CD4-positive, alpha-beta memory T cell (primary cell): ENCODE data around the gene XPO6. TPM values are rescaled to one million over a fixed set of nuclear protein-coding genes. Genes with fewer than 3 reads are reported as not detected.
A peak's percentile ranks its signal among the peaks of the same experiment; 100 is the strongest.

ENCODE experiments used
- CTCF ChIA-PET: fragments of 350-600 bp; sonication (Branson Sonifier 250); formaldehyde crosslinking; loops from one replicate; lab custom pipeline; 2021; ENCODE audit warnings: inconsistent platforms; ENCODE audit not compliant: partially characterized antibody; lab: Charles Lee
- POLR2A ChIA-PET: fragments of 350-600 bp; sonication (Branson Sonifier 250); formaldehyde crosslinking; loops from one replicate; lab custom pipeline; 2021; ENCODE audit not compliant: partially characterized antibody; lab: Charles Lee
- DNase-seq, 5 donors: peaks; one replicate each; pipeline versions ENCODE4 v3.0.0 to v3.0.0-alpha.2; 2020 to 2022; ENCODE audit warnings: mixed read lengths in 1 of 5
- H3K27ac ChIP-seq: one replicate; pipeline ENCODE4 v1.7.0; 2013; ENCODE audit warnings: low read depth, low read length
- H3K27me3 ChIP-seq: 2 replicates; pipeline ENCODE4 v1.7.0; 2013; ENCODE audit warnings: mild to moderate bottlenecking, low read length, moderate library complexity; ENCODE audit not compliant: insufficient read depth
- H3K36me3 ChIP-seq: 2 replicates; pipeline ENCODE4 v1.7.0; 2013; ENCODE audit warnings: mild to moderate bottlenecking, low read length, moderate library complexity; ENCODE audit not compliant: insufficient read depth
- H3K4me1 ChIP-seq: 2 replicates; pipeline ENCODE4 v1.7.0; 2013; ENCODE audit warnings: mild to moderate bottlenecking, low read length, moderate library complexity; ENCODE audit not compliant: insufficient read depth
- H3K4me3 ChIP-seq, 2 donors: one replicate each; pipeline ENCODE4 v1.7.0; 2013; ENCODE audit warnings: low read length in 2 of 2, mild to moderate bottlenecking in 1 of 2
- H3K9me3 ChIP-seq, 2 donors: one replicate each; pipeline ENCODE4 v1.7.0; 2013; ENCODE audit warnings: low read length in 2 of 2, control low read depth in 1 of 2; ENCODE audit not compliant: control insufficient read depth in 1 of 2
- H3K27ac Mint-ChIP-seq, 7 donors: one replicate each; pipeline ENCODE4 v1.8.0; 2020 to 2021; ENCODE audit warnings: mixed read lengths in 7 of 7, mild to moderate bottlenecking in 6 of 7, inconsistent platforms in 3 of 7, moderate library complexity in 3 of 7
- H3K27me3 Mint-ChIP-seq, 2 donors: one replicate each; pipeline ENCODE4 v1.8.0; 2020 to 2021; ENCODE audit warnings: mixed read lengths in 2 of 2
- H3K36me3 Mint-ChIP-seq, 2 donors: one replicate each; pipeline ENCODE4 v1.8.0; 2020 to 2021; ENCODE audit warnings: mixed read lengths in 2 of 2, inconsistent platforms in 1 of 2, mild to moderate bottlenecking in 1 of 2
- H3K4me1 Mint-ChIP-seq, 4 donors: one replicate each; pipeline ENCODE4 v1.8.0; 2020 to 2021; ENCODE audit warnings: mixed read lengths in 4 of 4, mild to moderate bottlenecking in 1 of 4
- H3K4me3 Mint-ChIP-seq, 8 donors: one replicate each; pipeline ENCODE4 v1.8.0; 2020 to 2021; ENCODE audit warnings: mixed read lengths in 8 of 8, mild to moderate bottlenecking in 7 of 8, moderate library complexity in 6 of 8, inconsistent platforms in 3 of 8
- H3K9me3 Mint-ChIP-seq, 8 donors: one replicate each; pipeline ENCODE4 v1.8.0; 2020 to 2021; ENCODE audit warnings: mixed read lengths in 8 of 8, mild to moderate bottlenecking in 5 of 8, inconsistent platforms in 3 of 8, moderate library complexity in 1 of 8
- intact Hi-C: fragments of 100-400 bp; cut with micrococcal nuclease; formaldehyde crosslinking; loops from one replicate; pipeline ENCODE4 v1.15.1; 2023
- polyA plus RNA-seq, 2 donors: library from polyadenylated mRNA; unstranded; fragments of 300-500 nt; fragmentation: Illumina TruSeq; gene quantifications; one replicate each; pipeline ENCODE4 v1.2.3, GENCODE V29; 2021
- total RNA-seq, 2 experiments: library from RNA; stranded (reverse); gene quantifications; one replicate each; pipeline ENCODE4 v1.2.3, GENCODE V29; 2021

The XPO6 gene
- total and polyA plus RNA-seq, 4 experiments from 2014 or later = 35.7 to 350 (median 219) TPM

GRCh38 chr16:28188085-28188916 is 23.5 kb downstream of the XPO6 start:
- Histone ChIP-seq H3K4me1 (peaks cover 97% of the 10 kb centered on the region), H3K4me3 (no peak overlapping the region), H3K27ac (peak overlapping the region; percentile 50), H3K27me3 (no peaks in the 10 kb centered on the region), H3K36me3 (no peaks in the 10 kb centered on the region), H3K9me3 (no peaks in the 10 kb centered on the region)
- intact Hi-C loops = no loop called here
- Mint-ChIP-seq H3K9me3 (no peaks in the 10 kb centered on the region), H3K36me3 (peaks cover 16 to 34% of the 10 kb centered on the region in 2 donors), H3K4me3 (peak overlapping the region; percentile 67 to 89 (median 80)), H3K4me1 (peaks cover 75 to 97% (median 87%) of the 10 kb centered on the region in 4 donors), H3K27me3 (no peaks in the 10 kb centered on the region), H3K27ac (peak overlapping the region; percentile 91 to 98 (median 93))
- ChIA-PET CTCF (interaction anchor here (0.7 to 4.5 kb wide), 15 partner anchors 9 to 365 kb away, joined by 3 to 31 read pairs (median 5); partner anchors contain the start of genes SGF29 and XPO6), POLR2A (interaction anchor here (0.6 to 12.7 kb wide), 15 partner anchors 9 to 304 kb away, joined by 3 to 229 read pairs (median 5); partner anchors contain the start of gene XPO6)
- DNase-seq = peak in 1 of 5 donors; percentile 32

GRCh38 chr16:28187595-28188004 is 24.2 kb downstream of the XPO6 start:
- H3K4me1 ChIP-seq = peaks cover 97% of the 10 kb centered on the region
- H3K27me3 Mint-ChIP-seq = no peaks in the 10 kb centered on the region
- DNase-seq = peak in 3 of 5 donors; percentile 31 to 69 (median 42)

GRCh38 chr16:28186752-28187151 is 25.0 kb downstream of the XPO6 start:
- H3K9me3 Mint-ChIP-seq = no peaks in the 10 kb centered on the region
- Histone ChIP-seq H3K36me3 (no peaks in the 10 kb centered on the region), H3K9me3 (no peaks in the 10 kb centered on the region), H3K27me3 (no peaks in the 10 kb centered on the region), H3K4me1 (peaks cover 97% of the 10 kb centered on the region), H3K27ac (peak overlapping the region; percentile 50), H3K4me3 (peak overlapping the region; percentile 35 to 47)
- H3K4me1 Mint-ChIP-seq = peaks cover 78 to 99% (median 90%) of the 10 kb centered on the region in 4 donors
- DNase-seq = peak in 4 of 5 donors; percentile 41 to 63 (median 50)
- ChIA-PET POLR2A (interaction anchor here (0.7 to 12.7 kb wide), 12 partner anchors 8 to 50 kb away, joined by 3 to 229 read pairs (median 5); partner anchors contain the start of gene XPO6), CTCF (interaction anchor here (0.8 to 4.5 kb wide), 11 partner anchors 8 to 53 kb away, joined by 3 to 31 read pairs (median 7); partner anchors contain the start of gene XPO6)
- peak overlapping the region; percentile 65 to 84 (median 79) for H3K4me3 Mint-ChIP-seq
- peaks cover 16 to 34% of the 10 kb centered on the region in 2 donors for H3K36me3 Mint-ChIP-seq
- H3K27me3 Mint-ChIP-seq = no peaks in the 10 kb centered on the region
- intact Hi-C loops = loop anchor here (1.0 kb wide), 2 partner anchors 17 to 45 kb away; no protein-coding TSS in a partner anchor
- peak overlapping the region; percentile 90 to 98 (median 93) for H3K27ac Mint-ChIP-seq

More at GRCh38 chr16:28187595-28188004, 24.2 kb downstream of the XPO6 start:
- intact Hi-C loops = loop anchor here (1.0 kb wide), 1 partner anchor 46 kb away; no protein-coding TSS in a partner anchor
- H3K9me3 ChIP-seq = no peaks in the 10 kb centered on the region
- Mint-ChIP-seq H3K36me3 (peaks cover 16 to 29% of the 10 kb centered on the region in 2 donors), H3K4me1 (peaks cover 75 to 97% (median 87%) of the 10 kb centered on the region in 4 donors), H3K9me3 (no peaks in the 10 kb centered on the region), H3K27ac (peak overlapping the region; percentile 90 to 98 (median 93)), H3K4me3 (peak overlapping the region; percentile 60 to 84 (median 79))
- CTCF ChIA-PET = interaction anchor here (1.5 to 4.5 kb wide), 5 partner anchors 10 to 45 kb away, joined by 3 to 31 read pairs (median 6); partner anchors contain the start of gene XPO6
- POLR2A ChIA-PET = interaction anchor here (0.6 to 12.7 kb wide), 10 partner anchors 9 to 51 kb away, joined by 3 to 229 read pairs (median 6); partner anchors contain the start of gene XPO6
- no peaks in the 10 kb centered on the region for H3K27me3 ChIP-seq
- H3K27ac ChIP-seq = peak overlapping the region; percentile 50
- H3K36me3 ChIP-seq = no peaks in the 10 kb centered on the region
- peak overlapping the region; percentile 35 to 47 for H3K4me3 ChIP-seq

GRCh38 chr16:28185696-28186095 is 26.1 kb downstream of the XPO6 start:
- peak overlapping the region in 4 of 8 donors; percentile 16 to 84 (median 34) for H3K4me3 Mint-ChIP-seq
- H3K27ac ChIP-seq = peak overlapping the region; percentile 5

GRCh38 chr16:28184625-28185024 is 27.1 kb downstream of the XPO6 start:
- no peaks in the 10 kb centered on the region for H3K9me3 Mint-ChIP-seq
- peak overlapping the region in 2 of 8 donors; percentile 2 to 13 for H3K4me3 Mint-ChIP-seq
- Histone ChIP-seq H3K27ac (no peak overlapping the region), H3K4me3 (no peak overlapping the region), H3K9me3 (no peaks in the 10 kb centered on the region), H3K36me3 (no peaks in the 10 kb centered on the region), H3K4me1 (peaks cover 96% of the 10 kb centered on the region), H3K27me3 (no peaks in the 10 kb centered on the region)
- no peak for DNase-seq
- no peaks in the 10 kb centered on the region for H3K27me3 Mint-ChIP-seq
- peaks cover 25 to 42% of the 10 kb centered on the region in 2 donors for H3K36me3 Mint-ChIP-seq
- peak overlapping the region in 6 of 7 donors; percentile 30 to 96 (median 80) for H3K27ac Mint-ChIP-seq
- intact Hi-C loops = no loop called here
- ChIA-PET POLR2A (interaction anchor here (0.7 to 12.7 kb wide), 5 partner anchors 9 to 44 kb away, joined by 3 to 229 read pairs (median 5); partner anchors contain the start of gene XPO6), CTCF (interaction anchor here (4.0 kb wide), 1 partner anchor 10 kb away, joined by 12 read pairs; no protein-coding TSS in a partner anchor)
- peaks cover 77 to 97% (median 90%) of the 10 kb centered on the region in 4 donors for H3K4me1 Mint-ChIP-seq

More at GRCh38 chr16:28185696-28186095, 26.1 kb downstream of the XPO6 start:
- H3K27me3 Mint-ChIP-seq = no peaks in the 10 kb centered on the region
- ChIA-PET POLR2A (interaction anchor here (1.8 to 12.7 kb wide), 5 partner anchors 9 to 45 kb away, joined by 5 to 229 read pairs (median 42); partner anchors contain the start of gene XPO6), CTCF (interaction anchor here (1.1 to 4.5 kb wide), 7 partner anchors 9 to 49 kb away, joined by 3 to 31 read pairs (median 12); partner anchors contain the start of gene XPO6)
- peak overlapping the region in 1 of 2 donors; percentile 1 for H3K4me3 ChIP-seq
- H3K36me3 ChIP-seq = no peaks in the 10 kb centered on the region
- H3K4me1 Mint-ChIP-seq = peaks cover 81 to 99% (median 91%) of the 10 kb centered on the region in 4 donors
- no peaks in the 10 kb centered on the region for H3K9me3 ChIP-seq
- H3K4me1 ChIP-seq = peaks cover 97% of the 10 kb centered on the region
- peaks cover 18 to 37% of the 10 kb centered on the region in 2 donors for H3K36me3 Mint-ChIP-seq
- DNase-seq = no peak
- no peaks in the 10 kb centered on the region for H3K27me3 ChIP-seq
- H3K27ac Mint-ChIP-seq = peak overlapping the region; percentile 59 to 98 (median 89)
- H3K9me3 Mint-ChIP-seq = no peaks in the 10 kb centered on the region
- intact Hi-C loops = loop anchor here (1.0 kb wide), 1 partner anchor 16 kb away; no protein-coding TSS in a partner anchor

- H3K4me3 ChIP-seq = no peak overlapping the region
- peak overlapping the region in 3 of 8 donors; percentile 2 to 88 (median 73) for H3K4me3 Mint-ChIP-seq
- no peak for DNase-seq
- peaks cover 29 to 43% of the 10 kb centered on the region in 2 donors for H3K36me3 Mint-ChIP-seq
- no peaks in the 10 kb centered on the region for H3K27me3 ChIP-seq
- no peaks in the 10 kb centered on the region for H3K36me3 ChIP-seq
- ChIA-PET CTCF (interaction anchor here (1.6 to 4.0 kb wide), 2 partner anchors 8 to 10 kb away, joined by 3 to 12 read pairs; no protein-coding TSS in a partner anchor), POLR2A (interaction anchor here (0.9 to 12.7 kb wide), 5 partner anchors 8 to 43 kb away, joined by 3 to 229 read pairs (median 5); partner anchors contain the start of gene XPO6)
- no peak overlapping the region for H3K27ac ChIP-seq
- peaks cover 76 to 97% (median 90%) of the 10 kb centered on the region in 4 donors for H3K4me1 Mint-ChIP-seq
- H3K27me3 Mint-ChIP-seq = no peaks in the 10 kb centered on the region
- no peaks in the 10 kb centered on the region for H3K9me3 ChIP-seq
- H3K9me3 Mint-ChIP-seq = no peaks in the 10 kb centered on the region
- H3K27ac Mint-ChIP-seq = peak overlapping the region; percentile 14 to 96 (median 91)
- H3K4me1 ChIP-seq = peaks cover 96% of the 10 kb centered on the region
- intact Hi-C loops = no loop called here
Measured at GRCh38 chr16:28183930-28184329, 27.8 kb downstream of the XPO6 start.
